ENCODE results near the gene ITGB1BP1.

DNA sequence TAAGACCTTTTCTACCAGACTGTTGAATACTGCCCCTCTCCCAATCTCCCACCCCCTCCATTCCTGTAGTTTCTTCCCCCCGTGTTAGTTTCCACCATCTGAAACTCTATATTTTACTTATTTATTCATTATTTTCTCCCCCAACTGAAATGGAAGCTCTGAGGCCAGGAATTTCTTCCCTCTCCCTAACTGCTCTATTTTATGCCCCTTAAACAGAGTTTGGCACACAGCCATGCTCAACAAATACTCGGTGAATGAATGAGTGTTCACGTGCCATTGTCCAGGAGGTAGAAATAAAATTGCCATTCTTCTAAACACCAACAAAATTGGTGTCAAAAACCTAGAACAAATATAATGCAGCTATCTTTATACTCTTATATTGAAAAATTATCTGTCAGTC is 5.6 kb downstream of the ITGB1BP1 start:
- TF ChIP-seq, protein P1, sequence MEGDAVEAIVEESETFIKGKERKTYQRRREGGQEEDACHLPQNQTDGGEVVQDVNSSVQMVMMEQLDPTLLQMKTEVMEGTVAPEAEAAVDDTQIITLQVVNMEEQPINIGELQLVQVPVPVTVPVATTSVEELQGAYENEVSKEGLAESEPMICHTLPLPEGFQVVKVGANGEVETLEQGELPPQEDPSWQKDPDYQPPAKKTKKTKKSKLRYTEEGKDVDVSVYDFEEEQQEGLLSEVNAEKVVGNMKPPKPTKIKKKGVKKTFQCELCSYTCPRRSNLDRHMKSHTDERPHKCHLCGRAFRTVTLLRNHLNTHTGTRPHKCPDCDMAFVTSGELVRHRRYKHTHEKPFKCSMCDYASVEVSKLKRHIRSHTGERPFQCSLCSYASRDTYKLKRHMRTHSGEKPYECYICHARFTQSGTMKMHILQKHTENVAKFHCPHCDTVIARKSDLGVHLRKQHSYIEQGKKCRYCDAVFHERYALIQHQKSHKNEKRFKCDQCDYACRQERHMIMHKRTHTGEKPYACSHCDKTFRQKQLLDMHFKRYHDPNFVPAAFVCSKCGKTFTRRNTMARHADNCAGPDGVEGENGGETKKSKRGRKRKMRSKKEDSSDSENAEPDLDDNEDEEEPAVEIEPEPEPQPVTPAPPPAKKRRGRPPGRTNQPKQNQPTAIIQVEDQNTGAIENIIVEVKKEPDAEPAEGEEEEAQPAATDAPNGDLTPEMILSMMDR (IDR thresholded peaks at IDR 0.05; ENCODE audit: low read length): no peak
- TF ChIP-seq EZH2 (IDR thresholded peaks at IDR 0.05; ENCODE audit: borderline replicate concordance, low read length): no peak

Measured in OCI-LY1 (cell line).